Lung (tissue), 12 donors: Measurements from ENCODE around the gene MMP11. TPM values are rescaled to one million over a fixed set of nuclear protein-coding genes. Genes with fewer than 3 reads are reported as not detected.

Experiments used
- ATAC-seq: fragments of 200-7000 bp; cut with Tn5 transposase; one replicate; pipeline ENCODE4 v1.9.1; 2020; ENCODE audit warnings: moderate number of reproducible peaks; ENCODE audit not compliant: insufficient read depth, low FRiP score
- DNase-seq, 3 donors: peaks; one replicate each; pipeline ENCODE4 v3.0.0-alpha.2; 2013 to 2017
- H3K27ac ChIP-seq, 2 donors: one replicate each; pipeline ENCODE4 v1.5.1; 2013; ENCODE audit warnings: mild to moderate bottlenecking in 2 of 2, moderate library complexity in 2 of 2, control low read depth in 1 of 2, inconsistent platforms in 1 of 2, low read depth in 1 of 2, low read length in 1 of 2
- H3K27me3 ChIP-seq, 3 donors: one replicate each; pipeline ENCODE4 v1.5.1; 2013; ENCODE audit warnings: low read length in 2 of 3; ENCODE audit not compliant: control insufficient read depth in 3 of 3, insufficient read depth in 3 of 3
- H3K36me3 ChIP-seq, 4 donors: one replicate each; pipeline ENCODE4 v1.5.1; 2013; ENCODE audit warnings: low read length in 4 of 4, mild to moderate bottlenecking in 1 of 4, moderate library complexity in 1 of 4; ENCODE audit not compliant: control insufficient read depth in 4 of 4, insufficient read depth in 4 of 4
- H3K4me1 ChIP-seq, 5 donors: one replicate each; pipeline ENCODE4 v1.5.1; 2013; ENCODE audit warnings: low read length in 5 of 5, mild to moderate bottlenecking in 2 of 5, moderate library complexity in 1 of 5; ENCODE audit not compliant: control insufficient read depth in 5 of 5, insufficient read depth in 5 of 5
- H3K4me3 ChIP-seq: one replicate; pipeline ENCODE4 v1.5.1; 2013; ENCODE audit warnings: mild to moderate bottlenecking, control low read depth, moderate library complexity
- H3K9ac ChIP-seq, 2 donors: one replicate each; pipeline ENCODE4 v1.5.1; 2013; ENCODE audit warnings: low read length in 2 of 2, control low read depth in 1 of 2; ENCODE audit not compliant: insufficient read depth in 1 of 2
- H3K9me3 ChIP-seq, 4 donors: one replicate each; pipeline ENCODE4 v1.5.1; 2013; ENCODE audit warnings: low read length in 3 of 4, mild to moderate bottlenecking in 1 of 4, moderate library complexity in 1 of 4; ENCODE audit not compliant: control insufficient read depth in 4 of 4, insufficient read depth in 3 of 4
- CTCF ChIP-seq: IDR thresholded peaks from 2 replicates; pipeline ENCODE4 v1.5.1; 2012; ENCODE audit warnings: mild to moderate bottlenecking; ENCODE audit errors: control extremely low read depth, extremely low read depth
- WGBS, 2 donors: extraction: QIAGEN DNeasy Blood & Tissue Kit; methylation state at CpG; one replicate each; pipeline ENCODE4 v1.1.7; 2013; 5-methylcytosine and 5-hydroxymethylcytosine counted together
- polyA plus RNA-seq, 2 donors: library from polyadenylated mRNA; stranded (reverse); fragments of 200-250 nt; gene quantifications; one replicate each; pipeline ENCODE4 v1.2.1, GENCODE V29; 2013
- total RNA-seq, 2 donors: library from RNA; depleted of rRNA in 1 of 2; stranded (reverse); fragments of >200 nt in 1 of 2; gene quantifications; one replicate each; pipeline ENCODE4 v1.2.1, GENCODE V29; 2014 to 2021
- donor health status: control.
- donor health status: control.
- donor health status: Bipolar disorder and iron deficiency.
- donor health status: healthy.
- donor health status: DM: yes; HTN: yes; CAD: no.

Gene MMP11
- total and polyA plus RNA-seq, 4 donors, result 0.43 to 2.6 (median 1.4) TPM

- DNase-seq (no peak), ATAC-seq (no peak)
- Histone ChIP-seq H3K36me3 (peaks cover 7 to 35% (median 19%) of the 10 kb centered on the region in 4 donors), H3K4me3 (no peak overlapping the region), H3K4me1 (no peaks in the 10 kb centered on the region), H3K9me3 (no peaks in the 10 kb centered on the region), H3K9ac (no peak overlapping the region), H3K27me3 (no peaks in the 10 kb centered on the region), H3K27ac (no peak overlapping the region)
- TF ChIP-seq CTCF, result no peak
- WGBS, 2 donors, result 96 to 97% methylated on average over 4 of the region's 4 CpGs
Observed at GRCh38 chr22:23812378-23812777, 39.7 kb downstream of the MMP11 start.

DNA sequence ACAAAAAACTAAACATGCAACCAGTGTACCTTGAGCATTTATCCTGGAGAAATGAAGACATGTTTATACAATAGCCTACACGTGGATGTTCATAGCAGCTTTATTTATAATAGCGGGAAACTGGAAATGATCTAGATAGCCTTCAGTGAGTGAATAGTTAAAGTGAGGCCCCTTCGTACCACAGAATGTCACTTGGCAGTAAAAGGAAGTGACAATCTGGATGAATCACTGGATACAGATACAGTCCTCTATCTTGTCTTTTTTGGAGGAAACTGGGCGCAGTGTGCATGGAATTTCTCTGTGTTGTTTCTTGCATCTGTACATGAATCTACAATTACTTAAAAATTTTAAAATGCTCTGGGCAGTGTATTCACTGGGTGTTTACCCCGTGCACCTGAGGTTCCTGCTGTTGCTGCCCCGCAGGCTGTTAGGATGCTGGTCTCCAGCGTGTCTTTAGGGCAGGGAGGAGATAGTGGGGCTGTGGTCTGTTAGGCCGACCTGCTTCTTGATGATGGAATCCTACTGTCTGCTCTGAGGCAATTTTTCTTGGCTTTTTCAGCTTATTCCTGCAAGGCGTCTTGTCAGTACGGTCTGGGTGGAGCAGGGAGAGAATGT lies 43.0 kb downstream of the MMP11 start:
- Histone ChIP-seq H3K27ac (peak overlapping the region in 1 of 2 donors; percentile 87), H3K27me3 (no peaks in the 10 kb centered on the region), H3K9ac (no peak overlapping the region), H3K4me1 (no peaks in the 10 kb centered on the region), H3K9me3 (no peaks in the 10 kb centered on the region), H3K4me3 (no peak overlapping the region), H3K36me3 (peaks cover 9 to 46% (median 27%) of the 10 kb centered on the region in 4 donors)
- DNase-seq (no peak), ATAC-seq (no peak)
- WGBS, 2 donors, result 84 to 85% methylated on average over 10 of the region's 10 CpGs
- no peak for TF ChIP-seq CTCF

GRCh38 chr22:23816156-23816976 lies 43.7 kb downstream of the MMP11 start:
- no peaks in the 10 kb centered on the region for H3K27me3 ChIP-seq
- ATAC-seq (no peak), DNase-seq (no peak)
- WGBS, 2 donors, result 90 to 91% methylated on average over 18 of the region's 18 CpGs
- H3K4me1 ChIP-seq, result no peaks in the 10 kb centered on the region
- H3K36me3 ChIP-seq, result peaks cover 14 to 48% (median 33%) of the 10 kb centered on the region in 4 donors
- no peak overlapping the region for H3K4me3 ChIP-seq
- TF ChIP-seq CTCF, result no peak
- no peaks in the 10 kb centered on the region for H3K9me3 ChIP-seq
- H3K27ac ChIP-seq, result peak overlapping the region in 1 of 2 donors; percentile 87
- no peak overlapping the region for H3K9ac ChIP-seq
